ENCODE measurements around the gene PLXNB2.
A peak's percentile ranks its signal among the peaks of the same experiment; 100 is the strongest.
"Not testable (repeated sequence)": the region's sequence is repeated elsewhere in the genome, so short reads cannot be mapped to it uniquely, and the experiment has no call there.

PLXNB2 gene

GRCh38 chr22:50281384-50281760 is 26.1 kb downstream of the PLXNB2 start:
- no peak for DNase-seq (ENCODE audit: low read depth in 3 of 3)

DNA sequence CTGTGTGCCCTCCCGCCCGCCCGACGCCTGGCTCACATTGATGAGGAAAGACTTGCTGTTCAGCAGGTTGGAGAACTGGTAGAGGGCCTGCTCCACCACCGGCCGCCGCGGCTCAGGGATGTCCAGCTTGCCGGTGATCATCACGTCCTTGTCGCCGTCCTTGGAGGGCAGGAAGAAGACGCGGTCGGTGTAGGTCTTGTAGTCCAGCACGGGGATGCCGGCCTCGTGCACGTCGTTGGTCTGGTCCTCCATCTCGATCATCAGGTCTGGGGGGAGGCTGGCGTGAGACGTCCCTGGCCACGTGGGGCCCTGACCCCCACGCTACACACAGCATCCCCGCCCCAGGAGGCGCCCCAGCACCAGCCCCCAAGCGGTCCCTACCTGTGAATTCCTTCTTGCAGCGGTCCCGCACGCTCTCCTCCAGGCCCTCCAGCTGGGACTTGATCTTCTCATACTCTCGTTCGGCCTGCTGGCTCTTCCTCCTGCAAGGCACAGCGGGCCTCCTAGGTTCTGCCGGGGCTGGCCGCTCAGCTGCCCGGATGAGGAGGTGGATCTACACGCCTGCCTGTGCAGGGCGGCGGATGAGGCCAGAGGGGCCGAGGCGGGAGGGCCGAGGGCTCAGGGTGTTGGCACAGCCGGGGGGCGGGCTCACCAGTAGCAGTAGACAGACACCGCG is 26.6 kb downstream of the PLXNB2 start:
- no peak for DNase-seq (ENCODE audit: low read depth in 3 of 3)

GRCh38 chr22:50280022-50280707 is 27.3 kb downstream of the PLXNB2 start:
- no peak for DNase-seq (ENCODE audit: low read depth in 3 of 3)

DNA sequence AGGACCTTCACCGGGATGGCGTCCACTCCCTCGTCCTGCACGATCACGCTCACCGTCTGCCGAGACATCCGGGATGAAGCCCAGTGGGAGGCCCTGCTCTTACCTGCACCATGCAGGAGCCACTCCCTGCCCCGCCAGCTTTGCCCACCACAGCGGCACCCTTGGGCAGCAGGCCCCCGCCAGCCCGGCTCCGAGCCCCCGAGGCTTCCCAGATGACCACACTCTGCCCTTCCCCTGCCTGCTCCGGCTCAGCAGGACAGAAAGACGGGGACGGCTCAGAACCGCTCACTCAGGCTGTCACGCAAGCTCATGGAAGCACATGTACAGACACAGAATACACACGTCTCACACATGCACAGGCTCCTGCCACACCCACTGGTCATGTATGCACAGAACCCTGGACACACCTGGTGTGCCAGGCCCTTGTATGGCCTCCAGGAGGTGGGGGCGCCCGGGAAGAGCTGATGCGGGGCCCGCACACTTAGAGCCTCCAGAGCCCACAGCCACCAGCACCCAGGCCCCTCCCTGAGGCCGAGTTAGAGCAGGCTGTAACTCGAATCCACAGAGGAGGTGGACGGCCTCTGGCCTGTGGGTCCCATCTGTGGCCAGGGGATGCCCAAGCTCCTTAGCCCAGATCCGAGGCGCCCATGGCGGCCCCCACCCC is 28.4 kb downstream of the PLXNB2 start:
- no peak for DNase-seq (ENCODE audit: low read depth in 3 of 3)

DNA sequence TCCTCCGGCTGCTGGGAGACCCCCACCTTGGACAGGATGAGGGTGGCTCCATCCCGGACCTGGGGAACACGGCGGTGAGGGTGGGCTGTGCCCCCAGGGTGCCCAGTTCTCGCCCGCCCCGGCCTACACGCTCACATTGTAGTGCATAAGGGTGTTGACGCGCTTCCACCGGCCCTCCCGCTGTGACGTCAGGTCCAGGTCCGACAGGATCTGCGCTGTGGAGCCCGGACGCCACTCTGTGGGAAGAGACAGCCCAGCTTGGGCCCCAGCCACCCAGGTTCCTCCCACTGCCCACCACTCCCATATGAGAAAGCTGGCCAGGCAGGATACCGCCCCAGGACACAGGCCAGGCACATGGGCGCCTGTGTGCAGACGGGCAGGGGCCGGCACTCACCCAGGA is 29.0 kb downstream of the PLXNB2 start:
- DNase-seq (ENCODE audit: low read depth in 3 of 3), result no peak

GRCh38 chr22:50277761-50278160 is 29.7 kb downstream of the PLXNB2 start:
- DNase-seq (ENCODE audit: low read depth in 3 of 3), result no peak

GRCh38 chr22:50276143-50276542 is 31.3 kb downstream of the PLXNB2 start:
- DNase-seq (ENCODE audit: low read depth in 3 of 3), result peak in 1 of 3 experiments; percentile 46

DNA sequence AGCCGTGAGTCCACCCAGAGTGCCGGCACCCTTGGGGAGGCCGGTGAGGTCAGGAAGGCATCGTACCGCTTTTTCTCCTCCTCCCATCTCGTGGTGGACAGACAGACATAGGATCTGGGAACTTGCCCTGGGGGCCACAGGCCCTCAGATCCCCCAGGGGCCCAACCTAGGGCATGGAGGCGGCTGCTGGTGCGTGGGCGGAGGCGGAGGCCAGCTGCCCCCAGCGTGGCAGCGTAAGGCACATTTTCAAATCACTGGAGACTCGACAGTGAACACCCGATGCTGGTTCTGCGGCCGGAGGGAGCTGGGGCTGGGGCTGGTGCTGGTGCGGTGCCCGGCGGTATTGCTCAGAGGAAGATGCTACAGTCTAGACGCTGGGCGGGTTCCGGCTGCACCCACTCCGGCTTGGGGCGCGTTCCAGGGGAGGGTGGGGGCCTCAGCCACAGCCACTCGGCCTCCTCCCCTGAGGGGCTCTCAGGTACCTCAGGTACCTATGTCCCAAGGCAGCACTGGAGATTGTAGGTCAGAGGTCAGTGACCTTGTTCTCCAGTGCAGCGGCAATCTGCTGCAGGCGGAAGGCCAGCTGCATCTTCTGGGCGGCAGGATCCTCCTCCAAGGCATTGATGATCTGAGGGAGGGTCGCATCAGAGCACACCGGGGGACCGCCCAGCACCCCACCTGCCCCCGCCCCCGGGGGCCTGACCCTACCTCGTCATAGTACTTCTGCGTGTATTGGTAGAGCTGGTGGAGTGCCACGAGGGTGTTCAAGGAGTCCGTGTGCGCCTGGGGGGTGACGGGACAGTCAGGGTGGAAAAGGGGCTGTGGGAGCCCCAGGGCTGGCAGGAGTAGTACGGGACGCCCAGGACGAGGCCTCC is 32.0 kb downstream of the PLXNB2 start:
- DNase-seq (ENCODE audit: low read depth in 3 of 3), result no peak

DNA sequence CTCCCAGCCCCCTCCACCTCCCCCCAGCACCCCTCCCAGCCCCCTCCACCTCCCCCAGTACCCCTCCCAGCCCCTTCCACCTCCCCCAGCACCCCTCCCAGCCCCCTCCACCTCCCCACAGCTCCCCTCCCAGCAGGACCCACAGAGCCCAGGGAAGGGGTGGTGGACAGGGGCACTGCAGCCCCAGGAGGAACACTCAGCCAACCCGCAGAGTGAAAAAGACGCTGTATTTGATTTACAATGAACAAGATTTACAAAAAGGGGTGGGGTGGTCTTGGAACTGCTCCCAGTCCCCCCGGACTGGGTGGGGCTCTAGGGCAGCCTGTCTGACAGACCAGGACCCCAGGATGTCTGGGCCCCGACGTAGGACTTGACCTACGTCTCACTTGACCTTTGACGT is 32.7 kb downstream of the PLXNB2 start:
- DNase-seq (ENCODE audit: low read depth in 3 of 3), result no peak

GRCh38 chr22:50274311-50274710 is 33.1 kb downstream of the PLXNB2 start:
- peak in 1 of 3 experiments; percentile 45 for DNase-seq (ENCODE audit: low read depth in 3 of 3)

- DNase-seq (ENCODE audit: low read depth in 3 of 3), result not testable (repeated sequence)
Measured at GRCh38 chr22:50273781-50274180, 33.7 kb downstream of the PLXNB2 start.

DNA sequence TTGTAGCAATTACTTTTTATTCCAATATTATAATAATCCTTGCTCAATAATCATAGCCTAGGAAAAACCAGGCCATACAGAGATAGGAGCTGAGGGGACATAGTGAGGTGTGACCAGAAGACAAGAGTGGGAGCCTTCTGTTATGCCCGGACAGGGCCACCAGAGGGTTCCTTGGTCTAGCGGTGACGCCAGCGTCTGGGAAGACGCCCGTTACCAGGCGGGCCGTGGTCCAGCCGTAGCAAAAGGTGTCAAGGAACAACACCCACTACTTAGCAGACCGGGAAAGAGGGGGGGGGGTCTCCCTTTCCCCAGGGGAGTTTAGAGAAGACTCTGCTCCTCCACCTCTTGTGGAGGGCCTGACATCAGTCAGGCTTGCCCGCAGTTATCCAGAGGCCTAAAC is 34.1 kb downstream of the PLXNB2 start:
- DNase-seq (ENCODE audit: low read depth in 3 of 3), result not testable (repeated sequence)

GRCh38 chr22:50272044-50272802 is 35.2 kb downstream of the PLXNB2 start:
- DNase-seq (ENCODE audit: low read depth in 3 of 3), result no peak

- peak in 1 of 3 experiments; percentile 61 for DNase-seq (ENCODE audit: low read depth in 3 of 3)
Measured at GRCh38 chr22:50271519-50271970, 35.9 kb downstream of the PLXNB2 start.

DNA sequence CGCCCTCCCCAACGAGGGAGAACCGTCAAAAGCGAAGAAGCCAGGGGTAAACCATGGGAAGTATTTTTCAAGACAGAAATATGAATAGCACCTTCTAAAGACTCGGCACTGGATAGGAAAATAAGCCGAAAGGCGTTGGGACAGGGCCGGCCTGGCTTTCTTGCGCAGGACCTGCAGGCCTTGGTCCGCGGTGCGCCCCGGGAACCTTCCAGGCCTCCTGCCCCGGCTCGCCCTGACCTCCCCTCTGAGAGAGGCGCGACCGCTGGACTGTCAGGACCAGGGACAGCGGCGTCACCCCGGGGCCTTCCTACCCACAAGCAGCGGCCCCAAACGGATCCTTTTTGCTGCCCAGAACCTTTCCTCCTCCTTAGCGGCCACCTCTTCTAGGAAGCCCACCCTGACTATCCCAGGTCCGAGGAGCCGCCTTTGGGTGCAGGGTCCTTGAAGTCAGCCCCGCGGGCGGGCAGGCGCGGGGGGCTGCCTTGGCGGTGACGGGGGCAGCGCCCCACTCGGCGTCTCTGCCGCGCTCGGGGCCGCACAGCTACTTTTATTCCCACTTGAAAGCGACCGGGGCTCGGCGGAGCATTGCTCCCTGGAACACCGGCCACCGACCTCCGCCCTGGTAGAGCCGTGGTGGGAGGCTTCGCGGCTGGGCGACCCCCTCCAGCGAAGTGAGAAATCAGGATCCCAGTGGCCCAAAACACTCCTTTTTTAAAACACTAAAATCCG is 36.6 kb downstream of the PLXNB2 start:
- peak in 1 of 3 experiments; percentile 64 for DNase-seq (ENCODE audit: low read depth in 3 of 3)

DNA sequence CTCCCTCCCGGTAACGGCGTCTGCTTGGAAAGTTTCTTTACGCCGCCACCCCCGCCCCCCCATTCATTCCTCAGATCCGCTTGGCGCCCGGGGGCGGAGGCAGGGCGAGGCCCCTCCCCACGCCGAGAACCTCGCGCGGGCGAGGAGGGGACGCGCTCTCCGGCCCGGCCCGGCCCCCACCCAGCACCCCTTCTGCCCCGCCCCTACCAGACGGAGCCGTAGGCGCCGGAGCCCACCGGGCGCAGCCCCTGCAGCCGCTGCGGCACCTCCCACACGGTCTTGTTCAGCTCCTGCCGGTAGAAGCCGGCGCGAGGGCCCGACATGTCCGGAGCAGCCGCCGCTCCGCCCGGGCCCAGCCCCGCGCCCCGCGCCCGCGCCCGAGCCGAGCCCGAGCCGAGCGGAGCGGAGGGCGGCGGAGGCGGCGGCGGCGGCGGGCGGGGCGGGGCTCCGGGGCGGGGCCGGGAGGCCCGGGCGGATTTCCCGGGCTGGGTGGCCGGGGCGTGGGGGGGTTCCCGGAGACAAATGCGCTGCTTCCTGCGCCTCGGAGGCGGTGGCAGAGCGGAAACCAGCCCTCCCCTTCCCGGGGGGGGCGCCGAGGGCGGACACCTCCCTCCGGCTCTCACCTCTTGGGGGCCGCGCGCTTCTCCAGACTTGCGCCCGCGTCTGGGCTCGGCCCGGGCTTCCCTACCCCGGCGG is 37.3 kb downstream of the PLXNB2 start, which contains the start of gene MAPK11:
Gene MAPK11 (minus strand): TSS at position 411 of the 696 bp plus-strand sequence. CDS start 88 bp downstream, at position 323.
- peak in 2 of 3 experiments; percentile 49 to 73 for DNase-seq (ENCODE audit: low read depth in 3 of 3)

DNA sequence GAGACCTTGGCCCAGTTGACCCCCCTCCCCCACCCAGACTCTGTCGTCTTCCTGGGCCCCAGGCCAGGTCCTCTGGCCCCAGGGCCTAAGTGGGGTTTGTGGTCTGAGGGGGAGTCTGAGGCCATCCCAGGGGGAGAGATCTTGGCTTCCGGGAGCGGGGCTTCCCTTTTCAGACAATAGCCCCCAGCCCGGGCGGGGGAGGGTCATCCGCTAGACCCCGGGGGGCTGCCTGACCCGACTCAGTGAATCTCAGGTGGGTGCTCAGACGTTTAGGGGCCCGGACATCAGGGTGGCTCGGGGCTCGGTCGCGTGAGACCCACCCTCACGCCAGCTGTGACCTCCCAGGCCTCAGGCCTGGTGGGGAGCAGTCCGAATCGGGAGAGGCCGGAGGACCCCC is 37.9 kb downstream of the PLXNB2 start:
- DNase-seq (ENCODE audit: low read depth in 3 of 3), result no peak

DNA sequence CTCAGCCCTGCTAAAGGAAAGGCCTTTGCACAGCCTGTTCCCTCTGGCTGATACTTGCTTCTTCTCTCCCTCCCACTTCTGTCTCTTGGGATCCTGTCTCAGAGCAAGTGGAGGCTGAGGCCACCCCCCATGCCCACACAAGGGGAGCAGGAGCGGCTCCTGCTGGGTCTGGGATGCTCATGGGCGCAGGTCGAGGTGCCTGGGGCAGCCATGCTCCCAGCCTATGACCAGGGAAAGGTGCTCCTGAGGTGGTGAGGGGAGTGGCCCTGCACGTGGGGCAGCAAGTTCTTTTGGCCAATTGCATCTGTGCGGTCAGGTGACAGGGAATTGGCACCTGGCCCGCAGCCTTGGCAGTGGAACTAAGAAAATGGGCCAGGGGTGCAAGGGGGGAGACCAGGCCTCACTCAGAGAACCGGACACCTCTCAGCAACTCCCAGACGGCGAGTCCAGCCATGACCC is 38.8 kb downstream of the PLXNB2 start:
- DNase-seq (ENCODE audit: low read depth in 3 of 3), result no peak

DNA sequence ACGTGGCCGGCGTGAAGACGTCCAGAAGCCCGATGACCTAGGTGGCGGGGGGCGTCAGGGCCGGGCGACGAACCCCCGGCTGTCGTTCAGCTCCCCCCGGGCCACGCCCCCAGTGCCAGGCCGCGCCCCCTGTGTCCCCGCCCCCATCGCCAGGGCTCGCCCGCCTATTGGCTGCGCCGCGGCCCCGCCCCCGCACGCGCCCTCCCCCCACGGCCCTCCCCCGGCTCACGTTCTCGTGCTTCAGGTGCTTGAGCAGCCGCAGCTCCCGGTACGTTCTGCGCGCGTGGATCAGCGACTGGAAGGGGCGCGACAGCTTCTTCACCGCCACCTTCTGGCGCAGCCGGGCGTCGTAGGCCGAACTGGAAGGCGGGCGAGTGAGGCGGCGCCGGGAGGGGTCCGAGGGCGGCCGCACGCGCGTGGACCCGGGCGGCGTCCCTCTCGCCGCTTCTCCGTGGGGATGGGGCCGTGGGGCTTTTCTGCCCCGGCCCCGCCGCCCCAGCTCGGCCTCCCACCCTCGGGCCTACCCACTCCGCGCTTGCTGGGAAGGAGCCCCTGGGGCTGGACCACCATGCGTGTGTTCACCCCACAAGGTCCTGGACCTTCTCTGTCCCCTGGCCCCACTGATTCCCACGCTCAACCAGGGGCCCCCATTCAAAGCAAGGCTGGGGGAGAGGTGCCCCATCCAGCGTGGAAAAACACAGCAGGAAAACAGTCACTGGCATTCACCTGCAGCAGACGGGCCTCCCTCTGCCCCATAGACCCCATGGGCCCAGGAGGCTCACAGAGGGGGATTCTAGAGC is 39.7 kb downstream of the PLXNB2 start:
- DNase-seq (ENCODE audit: low read depth in 3 of 3), result peak in 1 of 3 experiments; percentile 61

Measured in stimulated activated CD4-positive, alpha-beta T cell treated with anti-CD3 and anti-CD28 coated beads, TNF-alpha, amount 100 ng/mL, for 24 hours (primary cell).